GM10266 (cell line): Measurements from ENCODE around the gene ZFYVE28.

ENCODE experiments used
- DNase-seq: peaks from one replicate; pipeline ENCODE4 v3.0.0; 2012; ENCODE audit errors: extremely low spot score
- CTCF ChIP-seq: IDR thresholded peaks from 2 replicates; pipeline ENCODE4 v1.5.1; 2012; ENCODE audit warnings: mild to moderate bottlenecking, low read depth; ENCODE audit not compliant: control insufficient read depth, insufficient read depth; ENCODE audit errors: missing control alignments

ZFYVE28 gene

GRCh38 chr4:2411786-2412510 is 6.5 kb downstream of the ZFYVE28 start:
- DNase-seq = peak; percentile 70
- no peak for TF ChIP-seq CTCF

DNA sequence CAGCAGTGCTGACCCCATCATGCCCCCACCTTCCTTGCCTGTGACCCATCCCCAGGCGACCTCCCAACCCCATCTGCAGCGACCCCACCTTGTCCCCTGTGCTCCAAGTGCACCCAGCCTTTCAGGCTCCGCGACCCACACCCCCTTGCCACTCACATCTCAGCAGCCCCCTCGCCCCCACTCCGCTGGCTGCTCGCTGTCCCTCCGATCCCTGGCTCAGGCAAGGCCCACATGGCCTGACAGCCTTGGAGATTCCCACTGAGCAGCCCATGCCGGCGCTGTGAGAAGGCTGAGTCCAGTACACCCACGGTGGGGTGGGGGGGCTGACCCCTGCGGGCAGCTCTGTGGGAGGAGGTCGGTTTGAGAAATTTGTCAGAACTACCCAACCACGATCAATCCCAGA is 9.1 kb downstream of the ZFYVE28 start:
- no peak for TF ChIP-seq CTCF
- DNase-seq = no peak

DNA sequence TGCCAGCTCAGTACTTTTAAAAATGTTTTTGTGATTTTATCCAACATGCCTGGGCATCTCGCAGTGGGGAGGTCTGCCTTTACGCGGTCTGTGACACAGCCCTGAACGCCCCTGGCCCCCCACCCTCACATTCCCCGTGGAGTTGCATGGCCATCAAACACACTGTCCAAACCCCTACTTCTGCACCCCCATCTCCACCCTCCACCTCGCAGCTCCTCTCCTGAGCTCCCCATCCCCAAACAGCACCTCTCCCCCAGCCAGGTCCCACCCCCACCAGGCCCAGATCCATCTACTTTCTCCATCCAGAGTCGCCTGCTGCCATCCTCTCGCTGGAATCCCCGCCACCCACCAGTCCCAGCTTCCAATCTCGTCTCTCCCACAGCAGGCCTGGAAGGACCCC is 9.5 kb downstream of the ZFYVE28 start:
- no peak for TF ChIP-seq CTCF
- DNase-seq = no peak

- DNase-seq = no peak
Observed at GRCh38 chr4:2408401-2408958, 10.0 kb downstream of the ZFYVE28 start.

GRCh38 chr4:2407991-2408342 is 10.5 kb downstream of the ZFYVE28 start:
- DNase-seq = no peak
- TF ChIP-seq CTCF = no peak

More at GRCh38 chr4:2408401-2408958, 10.0 kb downstream of the ZFYVE28 start:
- no peak for TF ChIP-seq CTCF

DNA sequence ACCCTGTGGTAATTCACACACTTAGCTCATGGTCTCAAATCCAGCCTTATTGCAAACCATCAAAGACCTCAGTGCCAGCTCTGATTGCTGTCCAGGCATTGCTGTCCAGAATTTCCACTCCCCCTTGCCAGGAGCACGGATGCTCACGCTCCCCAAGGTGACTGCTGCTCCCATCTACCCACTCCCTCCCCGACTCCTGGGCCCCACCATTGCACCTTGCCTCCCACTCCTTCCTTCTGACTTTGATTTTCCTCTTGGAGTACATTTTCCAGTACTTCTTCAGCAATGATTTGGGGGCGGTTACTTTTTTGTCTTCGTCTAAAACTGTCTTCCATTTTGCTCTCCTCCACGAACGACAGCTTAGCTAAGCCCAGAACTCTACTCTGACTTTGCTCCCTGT is 11.5 kb downstream of the ZFYVE28 start:
- DNase-seq = no peak
- TF ChIP-seq CTCF = no peak

DNA sequence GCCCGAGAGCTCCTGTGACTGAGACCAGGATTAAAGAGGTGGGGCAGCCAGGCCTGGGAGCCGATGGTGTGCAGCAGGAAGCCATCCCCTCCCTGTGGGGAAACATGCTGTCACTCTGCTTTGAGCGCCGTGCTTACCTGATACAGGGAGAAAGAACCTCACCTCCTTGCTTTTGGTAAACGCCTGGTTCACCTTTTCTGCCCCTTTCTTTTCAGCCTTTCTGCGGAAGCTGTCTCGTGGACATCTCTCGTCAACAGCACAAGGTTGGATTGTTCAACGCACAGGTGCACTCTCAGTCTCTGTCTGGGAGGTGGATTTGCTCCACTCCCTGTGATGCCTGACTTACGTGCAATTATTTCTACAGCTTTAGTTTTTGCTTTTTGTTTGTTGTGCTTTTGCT is 12.0 kb downstream of the ZFYVE28 start:
- no peak for DNase-seq
- TF ChIP-seq CTCF = no peak
